Stimulated activated CD8-positive, alpha-beta memory T cell treated with anti-CD3 and anti-CD28 coated beads, Interleukin-12 subunit alpha, Interleukin-12 subunit beta, amount 100 ng/mL, for 1 hour (primary cell): ENCODE data around the gene DND1.
"Not testable (repeated sequence)": the region's sequence is repeated elsewhere in the genome, so short reads cannot be mapped to it uniquely, and the experiment has no call there.

Source experiments
- DNase-seq: peaks from one replicate; pipeline ENCODE4 v3.0.0-alpha.2; 2020; ENCODE audit warnings: low read depth

DND1 gene

GRCh38 chr5:140673187-140673976 lies at the start of gene DND1:
Gene DND1 (minus strand): TSS chr5:140673576. CDS start chr5:140673542, 34 bp downstream.
- DNase-seq: no peak

- DNase-seq: not testable (repeated sequence)
Observed at GRCh38 chr5:140721395-140721794, 48.0 kb upstream of the DND1 start.

GRCh38 chr5:140720738-140721137 lies 47.4 kb upstream of the DND1 start:
- not testable (repeated sequence) for DNase-seq

GRCh38 chr5:140718266-140718592 lies 44.9 kb upstream of the DND1 start:
- no peak for DNase-seq

- not testable (repeated sequence) for DNase-seq
Observed at GRCh38 chr5:140716238-140716637, 42.9 kb upstream of the DND1 start.

GRCh38 chr5:140713562-140714094 lies 40.3 kb upstream of the DND1 start:
- no peak for DNase-seq

GRCh38 chr5:140711794-140712193 lies 38.4 kb upstream of the DND1 start:
- DNase-seq: no peak

GRCh38 chr5:140710899-140711552 lies 37.6 kb upstream of the DND1 start:
- peak; percentile 84 for DNase-seq

- DNase-seq: not testable (repeated sequence)
Observed at GRCh38 chr5:140708787-140709186, 35.4 kb upstream of the DND1 start.

GRCh38 chr5:140707812-140708211 lies 34.4 kb upstream of the DND1 start:
- DNase-seq: no peak

GRCh38 chr5:140700177-140701144 lies 27.1 kb upstream of the DND1 start, which contains the start of gene ZMAT2:
Gene ZMAT2 (plus strand): TSS chr5:140700447. CDS start chr5:140700461, 14 bp downstream.
- peak; percentile 91 for DNase-seq

- no peak for DNase-seq
Observed at GRCh38 chr5:140696891-140697492, 23.6 kb upstream of the DND1 start.

GRCh38 chr5:140694276-140694675 lies 20.9 kb upstream of the DND1 start:
- DNase-seq: no peak

GRCh38 chr5:140690941-140691924 lies 17.9 kb upstream of the DND1 start, which contains the start of the genes HARS1 and HARS2:
Gene HARS1 (minus strand): TSS chr5:140691370. CDS start chr5:140691304, 66 bp downstream.
Gene HARS2 (plus strand): TSS chr5:140691455. CDS start chr5:140691649, 194 bp downstream.
- peak; percentile 72 for DNase-seq

GRCh38 chr5:140690376-140690932 lies 17.1 kb upstream of the DND1 start:
- no peak for DNase-seq

- no peak for DNase-seq
Observed at GRCh38 chr5:140678993-140679392, 5.6 kb upstream of the DND1 start.

- DNase-seq: no peak
Observed at GRCh38 chr5:140677947-140678346, 4.6 kb upstream of the DND1 start.

- no peak for DNase-seq
Observed at GRCh38 chr5:140674629-140675028, 1.3 kb upstream of the DND1 start.

- DNase-seq: no peak
Observed at GRCh38 chr5:140674211-140674610, 835 bp upstream of the DND1 start.
